ENCODE data around the gene C7orf33. TPM values are rescaled to one million over a fixed set of nuclear protein-coding genes. Genes with fewer than 3 reads are reported as not detected.

C7orf33 gene
- total and polyA plus RNA-seq, 2 of the 13 experiments (the other 11 are each of a cell fraction or from before 2014, with no cell fraction given), result not detected

GRCh38 chr7:148553979-148554378, 36.6 kb upstream of the C7orf33 start:
- in situ Hi-C loops (cut with HindIII; ENCODE audit: extremely low pct_ligation_motif_present, low pct_unique_long_range_greater_than_20kb), result no loop called here
- Histone ChIP-seq H4K20me1 (ENCODE audit: insufficient read depth, low read length) (no peaks in the 10 kb centered on the region), H3K4me2 (ENCODE audit: low read depth, low read length) (no peak overlapping the region), H3K9me3 (ENCODE audit: low read length) (no peaks in the 10 kb centered on the region), H3K4me1 (ENCODE audit: insufficient read depth, low read length) (no peaks in the 10 kb centered on the region), H3K4me3 (replicated peaks in 1 of 3; ENCODE audit: insufficient read depth in 1 of 3, low read depth in 2 of 3, low read length in 3 of 3) (no peak overlapping the region), H2AFZ (ENCODE audit: low read length) (no peak overlapping the region), H3K9ac (ENCODE audit: insufficient read depth, low read depth, low read length) (no peak overlapping the region), H3K36me3 (replicated peaks in 1 of 2; ENCODE audit: control insufficient read depth in 1 of 2, insufficient read depth in 2 of 2, low read length in 2 of 2) (no peaks in the 10 kb centered on the region), H3K27me3 (ENCODE audit: control insufficient read depth in 1 of 2, insufficient read depth in 2 of 2, low read length in 2 of 2) (no peaks in the 10 kb centered on the region), H3K27ac (ENCODE audit: extremely low read length, insufficient read depth, low read length) (no peak overlapping the region), H3K79me2 (ENCODE audit: insufficient read depth, low read length) (no peaks in the 10 kb centered on the region)
- ChIA-PET CTCF (ENCODE audit: low intra/inter-chr PET ratio, low total read pairs) (no interaction called here), POLR2A (no interaction called here)
- no TSS peak for BruUV-seq (replicated peaks)
- 89% methylated on average over 3 of the region's 3 CpGs for WGBS (ENCODE audit: low lambda C conversion rate)
- DNase-seq (ENCODE audit: low spot score) (no peak), FAIRE-seq (no peak), ATAC-seq (no peak)
- intact Hi-C loops (cut with micrococcal nuclease; ENCODE audit: unreplicated experiment), result no loop called here
- TF ChIP-seq ZSCAN29 (CRISPR knock-in tag; conservative IDR thresholded peaks at IDR 0.05) (no peak), NCOA2 (CRISPR knock-in tag; IDR thresholded peaks at IDR 0.05) (no peak), ZBTB8A (CRISPR knock-in tag; IDR thresholded peaks at IDR 0.05; ENCODE audit: borderline replicate concordance, low read depth) (no peak), KLF12 (CRISPR knock-in tag; IDR thresholded peaks at IDR 0.05; ENCODE audit: borderline replicate concordance) (no peak), ZNF691 (CRISPR knock-in tag; IDR thresholded peaks at IDR 0.05; ENCODE audit: borderline replicate concordance, low read depth) (no peak), KDM6A (CRISPR knock-in tag; IDR thresholded peaks at IDR 0.05; ENCODE audit: low read depth) (no peak), PPARG (CRISPR knock-in tag; conservative IDR thresholded peaks at IDR 0.05) (no peak), CBX1 (IDR thresholded peaks at IDR 0.05; ENCODE audit: low read depth) (no peak), ZNF101 (CRISPR knock-in tag; IDR thresholded peaks at IDR 0.05; ENCODE audit: borderline replicate concordance, low read depth) (no peak), ZBTB4 (CRISPR knock-in tag; IDR thresholded peaks at IDR 0.05; ENCODE audit: borderline replicate concordance) (no peak), LCORL (IDR thresholded peaks at IDR 0.05) (no peak), LCORL (CRISPR knock-in tag; IDR thresholded peaks at IDR 0.05) (no peak), CBX2 (IDR thresholded peaks at IDR 0.05; ENCODE audit: low read depth, low read length) (no peak), CBX2 (CRISPR knock-in tag; IDR thresholded peaks at IDR 0.05; ENCODE audit: low read depth) (no peak), RCOR2 (CRISPR knock-in tag; IDR thresholded peaks at IDR 0.05) (no peak), NR2F2 (IDR thresholded peaks at IDR 0.05; ENCODE audit: borderline replicate concordance, low read depth) (no peak)
- TF ChIP-seq, protein P1, sequence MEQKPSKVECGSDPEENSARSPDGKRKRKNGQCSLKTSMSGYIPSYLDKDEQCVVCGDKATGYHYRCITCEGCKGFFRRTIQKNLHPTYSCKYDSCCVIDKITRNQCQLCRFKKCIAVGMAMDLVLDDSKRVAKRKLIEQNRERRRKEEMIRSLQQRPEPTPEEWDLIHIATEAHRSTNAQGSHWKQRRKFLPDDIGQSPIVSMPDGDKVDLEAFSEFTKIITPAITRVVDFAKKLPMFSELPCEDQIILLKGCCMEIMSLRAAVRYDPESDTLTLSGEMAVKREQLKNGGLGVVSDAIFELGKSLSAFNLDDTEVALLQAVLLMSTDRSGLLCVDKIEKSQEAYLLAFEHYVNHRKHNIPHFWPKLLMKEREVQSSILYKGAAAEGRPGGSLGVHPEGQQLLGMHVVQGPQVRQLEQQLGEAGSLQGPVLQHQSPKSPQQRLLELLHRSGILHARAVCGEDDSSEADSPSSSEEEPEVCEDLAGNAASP (CRISPR knock-in tag; IDR thresholded peaks at IDR 0.05; ENCODE audit: borderline replicate concordance), result no peak
- TF ChIP-seq, protein P2, sequence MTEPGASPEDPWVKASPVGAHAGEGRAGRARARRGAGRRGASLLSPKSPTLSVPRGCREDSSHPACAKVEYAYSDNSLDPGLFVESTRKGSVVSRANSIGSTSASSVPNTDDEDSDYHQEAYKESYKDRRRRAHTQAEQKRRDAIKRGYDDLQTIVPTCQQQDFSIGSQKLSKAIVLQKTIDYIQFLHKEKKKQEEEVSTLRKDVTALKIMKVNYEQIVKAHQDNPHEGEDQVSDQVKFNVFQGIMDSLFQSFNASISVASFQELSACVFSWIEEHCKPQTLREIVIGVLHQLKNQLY (CRISPR knock-in tag; IDR thresholded peaks at IDR 0.05), result no peak
